ENCODE data around the gene PRKCD. TPM values are rescaled to one million over a fixed set of nuclear protein-coding genes. Genes with fewer than 3 reads are reported as not detected.

The PRKCD gene
- total and polyA plus RNA-seq, 11 donors = 5.3 to 44.5 (median 11.6) TPM

GRCh38 chr3:53114011-53114400 lies 47.0 kb upstream of the PRKCD start:
- Histone ChIP-seq H3K4me3 (no peak overlapping the region), H3K9me3 (no peaks in the 10 kb centered on the region), H3K27ac (peak overlapping the region in 11 of 12 donors; percentile 63 to 88 (median 80)), H3K36me3 (peaks cover 0 to 90% (median 72%) of the 10 kb centered on the region in 9 donors), H3K27me3 (no peaks in the 10 kb centered on the region), H3K4me1 (peaks cover 0 to 25% (median 11%) of the 10 kb centered on the region in 12 donors)
- WGBS, 4 donors = 6 to 9% (median 7%) methylated on average over 5 of the region's 5 CpGs
- TF ChIP-seq CTCF (IDR thresholded peaks at IDR 0.05) (peak; percentile 84 to 96 (median 90)), POLR2A (IDR thresholded peaks at IDR 0.05) (no peak)
- DNase-seq (peak; percentile 78 to 85 (median 83)), ATAC-seq (peak; percentile 76 to 89 (median 84))
- intact Hi-C loops (cut with DNase I) = loop anchor here (1.0 to 10.0 kb wide), 6 partner anchors 81 to 601 kb away; no protein-coding TSS in a partner anchor

DNA sequence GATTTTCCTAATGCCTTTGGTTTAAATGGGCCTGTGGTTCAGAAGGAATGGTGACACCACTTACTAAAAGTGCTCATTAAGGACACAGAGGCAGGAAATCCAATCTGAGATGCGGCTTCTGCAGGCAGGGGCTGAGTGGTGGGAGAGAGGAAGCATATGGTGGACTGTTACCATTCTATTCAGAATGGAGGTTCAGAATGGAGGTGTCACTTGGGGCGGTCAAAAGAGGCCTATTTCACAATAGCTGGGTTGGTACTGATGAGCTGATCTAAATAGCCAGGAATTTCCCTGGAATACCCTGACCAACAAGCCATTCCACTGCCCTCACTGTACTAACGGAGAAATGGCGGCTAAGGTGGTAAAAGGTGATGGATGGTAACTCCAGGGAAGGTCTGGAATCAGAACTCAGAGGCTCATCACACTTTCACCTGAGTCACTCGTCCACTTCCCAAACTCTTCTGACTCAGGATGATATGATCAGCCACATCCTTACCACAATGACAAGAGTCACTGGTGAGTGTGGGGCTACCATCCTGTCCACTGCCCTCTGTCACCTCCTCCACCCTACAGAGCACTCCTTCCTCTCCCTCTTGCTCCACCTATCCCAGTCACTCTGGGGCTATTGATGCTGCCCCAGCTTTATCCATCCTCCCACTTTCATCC lies 46.5 kb upstream of the PRKCD start:
- no peaks in the 10 kb centered on the region for H3K9me3 ChIP-seq
- peak overlapping the region in 10 of 12 donors; percentile 63 to 88 (median 80) for H3K27ac ChIP-seq
- intact Hi-C loops (cut with DNase I) = loop anchor here (1.0 to 10.0 kb wide), 6 partner anchors 80 to 600 kb away; no protein-coding TSS in a partner anchor
- H3K27me3 ChIP-seq = no peaks in the 10 kb centered on the region
- WGBS, 4 donors = 83 to 92% (median 88%) methylated on average over 5 of the region's 5 CpGs
- peaks cover 0 to 27% (median 11%) of the 10 kb centered on the region in 12 donors for H3K4me1 ChIP-seq
- no peak overlapping the region for H3K4me3 ChIP-seq
- DNase-seq = no peak
- no peak for TF ChIP-seq CTCF (IDR thresholded peaks at IDR 0.05)
- TF ChIP-seq POLR2A (IDR thresholded peaks at IDR 0.05) = no peak
- H3K36me3 ChIP-seq = peaks cover 0 to 90% (median 75%) of the 10 kb centered on the region in 9 donors
- peak in 1 of 4 donors; percentile 41 for ATAC-seq

- no peak for TF ChIP-seq POLR2A (IDR thresholded peaks at IDR 0.05)
- TF ChIP-seq CTCF (IDR thresholded peaks at IDR 0.05) = no peak
- peaks cover 0 to 90% (median 75%) of the 10 kb centered on the region in 9 donors for H3K36me3 ChIP-seq
- no peaks in the 10 kb centered on the region for H3K9me3 ChIP-seq
- H3K27me3 ChIP-seq = no peaks in the 10 kb centered on the region
- no peak for DNase-seq
- intact Hi-C loops (cut with DNase I) = loop anchor here in 2 of 10 donors (10.0 kb wide), 2 partner anchors 588 to 598 kb away; no protein-coding TSS in a partner anchor
- 91 to 100% (median 99%) methylated on average over 1 of the region's 1 CpG for WGBS, 4 donors
- no peak overlapping the region for H3K27ac ChIP-seq
- no peak for ATAC-seq
- peaks cover 0 to 41% (median 17%) of the 10 kb centered on the region in 12 donors for H3K4me1 ChIP-seq
- H3K4me3 ChIP-seq = no peak overlapping the region
Observed at GRCh38 chr3:53116956-53117355, 44.1 kb upstream of the PRKCD start.

GRCh38 chr3:53120336-53120735 lies 40.7 kb upstream of the PRKCD start:
- peak overlapping the region in 8 of 12 donors; percentile 5 to 35 (median 28) for H3K27ac ChIP-seq
- no peak overlapping the region for H3K4me3 ChIP-seq
- 34 to 48% (median 43%) methylated on average over 5 of the region's 5 CpGs for WGBS, 4 donors
- no peak for DNase-seq
- peaks cover 0 to 100% (median 95%) of the 10 kb centered on the region in 9 donors for H3K36me3 ChIP-seq
- intact Hi-C loops (cut with DNase I) = loop anchor here in 2 of 10 donors (5.0 to 10.0 kb wide), 2 partner anchors 42 to 224 kb away; partner anchors contain the start of genes DCP1A (in 1 of the 2) and PRKCD (in 1 of the 2)
- peaks cover 0 to 31% (median 10%) of the 10 kb centered on the region in 12 donors for H3K4me1 ChIP-seq
- ATAC-seq = peak; percentile 22 to 43 (median 39)
- H3K9me3 ChIP-seq = no peaks in the 10 kb centered on the region
- TF ChIP-seq POLR2A (IDR thresholded peaks at IDR 0.05) = no peak
- no peak for TF ChIP-seq CTCF (IDR thresholded peaks at IDR 0.05)
- no peaks in the 10 kb centered on the region for H3K27me3 ChIP-seq
